Caco-2 (cell line): ENCODE measurements around the gene TSPAN9. TPM values are rescaled to one million over a fixed set of nuclear protein-coding genes. Genes with fewer than 3 reads are reported as not detected.

Experiments
- BruUV-seq: library from RNA; stranded (reverse); fragments of 400-500 nt; replicated peaks from 2 replicates; lab custom pipeline; 2021; lab: Mats Ljungman, UMichigan
- CTCF ChIA-PET: fragments of 300-600 bp; sonication (Branson Sonifier 250); formaldehyde crosslinking; loops from one replicate; lab custom pipeline; 2022; ENCODE audit warnings: antibody characterized with exemption; lab: Charles Lee
- POLR2A ChIA-PET: fragments of 300-600 bp; sonication (Branson Sonifier 250); formaldehyde crosslinking; loops from one replicate; lab custom pipeline; 2022; ENCODE audit warnings: antibody characterized with exemption; lab: Charles Lee
- DNase-seq, 2 experiments: peaks; one replicate each; pipeline versions ENCODE4 v3.0.0 to v3.0.0-alpha.2; 2020 to 2022
- H3K27me3 ChIP-seq: replicated peaks from 2 replicates; pipeline ENCODE4 v1.6.0; 2011; ENCODE audit warnings: low read length; ENCODE audit not compliant: control insufficient read depth, insufficient read depth
- H3K36me3 ChIP-seq: 2 replicates; pipeline ENCODE4 v1.5.1; 2011; ENCODE audit warnings: low read length; ENCODE audit not compliant: control insufficient read depth, insufficient read depth
- H3K4me1 ChIP-seq: fragments of 250-450 bp; sonication (Bioruptor Pico); 2 replicates; pipeline ENCODE4 v1.5.1; 2020; ENCODE audit warnings: mild to moderate bottlenecking
- H3K4me3 ChIP-seq: 2 replicates; pipeline ENCODE4 v1.5.1; 2011; ENCODE audit warnings: low read depth, mild to moderate bottlenecking, control low read depth, low read length
- H3K9me3 ChIP-seq: fragments of 250-450 bp; sonication (Bioruptor Pico); 2 replicates; pipeline ENCODE4 v1.5.1; 2020; ENCODE audit warnings: mild to moderate bottlenecking, moderate library complexity
- H3K27ac Mint-ChIP-seq: one replicate; pipeline ENCODE4 v1.8.0; 2022; ENCODE audit warnings: mixed read lengths; ENCODE audit not compliant: unreplicated experiment
- H3K27me3 Mint-ChIP-seq: one replicate; pipeline ENCODE4 v1.8.0; 2022; ENCODE audit warnings: mixed read lengths; ENCODE audit not compliant: insufficient read depth, unreplicated experiment
- H3K36me3 Mint-ChIP-seq: one replicate; pipeline ENCODE4 v1.8.0; 2022; ENCODE audit warnings: mild to moderate bottlenecking, mixed read lengths; ENCODE audit not compliant: insufficient read depth, unreplicated experiment
- H3K4me1 Mint-ChIP-seq: one replicate; pipeline ENCODE4 v1.8.0; 2022; ENCODE audit warnings: low read depth, mixed read lengths; ENCODE audit not compliant: unreplicated experiment
- H3K4me3 Mint-ChIP-seq: one replicate; pipeline ENCODE4 v1.8.0; 2022; ENCODE audit warnings: mild to moderate bottlenecking, moderate library complexity, mixed read lengths; ENCODE audit not compliant: unreplicated experiment
- H3K9me3 Mint-ChIP-seq: one replicate; pipeline ENCODE4 v1.8.0; 2022; ENCODE audit warnings: mixed read lengths; ENCODE audit not compliant: unreplicated experiment
- intact Hi-C: fragments of 100-400 bp; cut with micrococcal nuclease; formaldehyde crosslinking; loops from one replicate; pipeline ENCODE4 v1.10.0; 2022; ENCODE audit not compliant: unreplicated experiment
- total RNA-seq: library from RNA; stranded (reverse); gene quantifications from 2 replicates; pipeline ENCODE4 v1.2.3, GENCODE V29; 2022
- TF ChIP-seq, protein P1 (sequence below), 2 experiments: fragments of 200-600 bp in 1 of 2; IDR thresholded peaks; 1 replicate in 1 of 2; 2 replicates in 1 of 2; pipeline versions ENCODE4 v1.5.1 to v1.8.0; 2011 to 2022; ENCODE audit warnings: antibody characterized with exemption in 1 of 2, control low read depth in 1 of 2, inconsistent platforms in 1 of 2, low read depth in 1 of 2, low read length in 1 of 2, mild to moderate bottlenecking in 1 of 2, moderate library complexity in 1 of 2; ENCODE audit not compliant: insufficient read depth in 1 of 2, severe bottlenecking in 1 of 2, unreplicated experiment in 1 of 2

The TSPAN9 gene
- total RNA-seq, 1 experiment from 2014 or later = 49.1 TPM

- Mint-ChIP-seq H3K4me1 (no peaks in the 10 kb centered on the region), H3K27me3 (peaks cover 9% of the 10 kb centered on the region), H3K27ac (no peak overlapping the region), H3K36me3 (no peaks in the 10 kb centered on the region), H3K9me3 (no peaks in the 10 kb centered on the region), H3K4me3 (no peak overlapping the region)
- no peaks in the 10 kb centered on the region for H3K9me3 ChIP-seq
- intact Hi-C loops = no loop called here
- H3K4me1 ChIP-seq = no peaks in the 10 kb centered on the region
- TF ChIP-seq, protein P1, sequence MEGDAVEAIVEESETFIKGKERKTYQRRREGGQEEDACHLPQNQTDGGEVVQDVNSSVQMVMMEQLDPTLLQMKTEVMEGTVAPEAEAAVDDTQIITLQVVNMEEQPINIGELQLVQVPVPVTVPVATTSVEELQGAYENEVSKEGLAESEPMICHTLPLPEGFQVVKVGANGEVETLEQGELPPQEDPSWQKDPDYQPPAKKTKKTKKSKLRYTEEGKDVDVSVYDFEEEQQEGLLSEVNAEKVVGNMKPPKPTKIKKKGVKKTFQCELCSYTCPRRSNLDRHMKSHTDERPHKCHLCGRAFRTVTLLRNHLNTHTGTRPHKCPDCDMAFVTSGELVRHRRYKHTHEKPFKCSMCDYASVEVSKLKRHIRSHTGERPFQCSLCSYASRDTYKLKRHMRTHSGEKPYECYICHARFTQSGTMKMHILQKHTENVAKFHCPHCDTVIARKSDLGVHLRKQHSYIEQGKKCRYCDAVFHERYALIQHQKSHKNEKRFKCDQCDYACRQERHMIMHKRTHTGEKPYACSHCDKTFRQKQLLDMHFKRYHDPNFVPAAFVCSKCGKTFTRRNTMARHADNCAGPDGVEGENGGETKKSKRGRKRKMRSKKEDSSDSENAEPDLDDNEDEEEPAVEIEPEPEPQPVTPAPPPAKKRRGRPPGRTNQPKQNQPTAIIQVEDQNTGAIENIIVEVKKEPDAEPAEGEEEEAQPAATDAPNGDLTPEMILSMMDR (IDR thresholded peaks at IDR 0.05; ENCODE audit: insufficient read depth in 1 of 2, low read depth in 1 of 2, low read length in 1 of 2, severe bottlenecking in 1 of 2, unreplicated experiment in 1 of 2) = no peak
- H3K4me3 ChIP-seq = no peak overlapping the region
- no peaks in the 10 kb centered on the region; the same call in 1 of the 2 replicates for H3K27me3 ChIP-seq
- ChIA-PET CTCF (interaction anchor here (1.1 kb wide), 1 partner anchor 27 kb away, joined by 4 read pairs; no protein-coding TSS in a partner anchor), POLR2A (no interaction called here)
- no peaks in the 10 kb centered on the region for H3K36me3 ChIP-seq
- no TSS peak for BruUV-seq
- no peak for DNase-seq
Observed at GRCh38 chr12:3305464-3305863, 228.3 kb downstream of the TSPAN9 start.

DNA sequence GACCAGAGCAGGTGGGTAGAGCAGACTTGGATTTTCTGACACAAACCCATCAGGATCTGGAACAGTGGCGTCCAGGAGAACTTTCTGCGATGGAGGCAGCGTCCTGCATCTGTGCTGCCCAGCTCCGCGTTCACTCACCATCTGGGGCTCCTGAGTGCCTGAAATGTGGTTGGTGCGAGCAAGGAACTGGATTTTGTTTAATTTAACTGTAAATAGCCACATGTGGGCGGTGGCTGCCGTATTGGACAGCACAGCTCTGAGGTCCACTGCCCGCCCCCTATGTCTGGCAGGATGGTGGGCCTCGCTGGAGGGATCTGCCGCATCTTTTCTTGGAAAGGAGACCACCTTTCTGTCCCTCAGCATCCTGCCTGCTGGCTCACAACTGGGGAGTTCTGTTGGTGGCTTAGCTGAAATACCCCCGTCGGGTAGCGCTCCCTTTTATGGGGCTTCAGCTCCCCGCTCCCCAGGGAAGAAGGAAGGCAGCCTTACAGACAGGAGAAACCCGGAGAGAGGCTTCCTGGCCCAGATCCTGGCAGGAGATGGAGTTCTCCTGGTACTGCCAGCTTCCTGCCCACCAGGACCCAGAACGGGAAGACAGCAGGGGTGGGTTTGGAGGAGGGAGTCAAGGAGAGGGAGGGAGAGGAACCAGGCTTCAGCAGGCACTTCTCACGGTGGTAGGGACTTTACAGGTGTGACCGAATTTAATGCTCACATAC, 228.9 kb downstream of the TSPAN9 start:
- BruUV-seq = no TSS peak
- H3K27ac Mint-ChIP-seq = no peak overlapping the region
- intact Hi-C loops = no loop called here
- no peak for DNase-seq
- H3K27me3 ChIP-seq = no peaks in the 10 kb centered on the region; the same call in 1 of the 2 replicates
- H3K36me3 ChIP-seq = no peaks in the 10 kb centered on the region
- H3K4me1 Mint-ChIP-seq = no peaks in the 10 kb centered on the region
- H3K27me3 Mint-ChIP-seq = peaks cover 8% of the 10 kb centered on the region
- no peak overlapping the region for H3K4me3 ChIP-seq
- no peaks in the 10 kb centered on the region for H3K36me3 Mint-ChIP-seq
- H3K9me3 Mint-ChIP-seq = no peaks in the 10 kb centered on the region
- H3K9me3 ChIP-seq = no peaks in the 10 kb centered on the region
- no peak overlapping the region for H3K4me3 Mint-ChIP-seq
- CTCF ChIA-PET = interaction anchor here (0.7 to 1.1 kb wide), 2 partner anchors 27 to 158 kb away, joined by 4 read pairs; no protein-coding TSS in a partner anchor
- TF ChIP-seq, protein P1 (IDR thresholded peaks at IDR 0.05; ENCODE audit: insufficient read depth in 1 of 2, low read depth in 1 of 2, low read length in 1 of 2, severe bottlenecking in 1 of 2, unreplicated experiment in 1 of 2) = no peak
- H3K4me1 ChIP-seq = no peaks in the 10 kb centered on the region
- POLR2A ChIA-PET = no interaction called here

- H3K27me3 ChIP-seq = no peaks in the 10 kb centered on the region
- no peaks in the 10 kb centered on the region for H3K36me3 ChIP-seq
- BruUV-seq = no TSS peak
- intact Hi-C loops = no loop called here
- H3K36me3 Mint-ChIP-seq = no peaks in the 10 kb centered on the region
- H3K4me1 Mint-ChIP-seq = no peaks in the 10 kb centered on the region
- no peaks in the 10 kb centered on the region for H3K4me1 ChIP-seq
- no peak for DNase-seq
- no peaks in the 10 kb centered on the region for H3K9me3 Mint-ChIP-seq
- no peak overlapping the region for H3K27ac Mint-ChIP-seq
- CTCF ChIA-PET = no interaction called here
- H3K4me3 ChIP-seq = no peak overlapping the region
- TF ChIP-seq, protein P1 (IDR thresholded peaks at IDR 0.05; ENCODE audit: insufficient read depth in 1 of 2, low read depth in 1 of 2, low read length in 1 of 2, severe bottlenecking in 1 of 2, unreplicated experiment in 1 of 2) = no peak
- H3K27me3 Mint-ChIP-seq = peaks cover 8% of the 10 kb centered on the region
- POLR2A ChIA-PET = no interaction called here
- no peak overlapping the region for H3K4me3 Mint-ChIP-seq
- no peaks in the 10 kb centered on the region for H3K9me3 ChIP-seq
Observed at GRCh38 chr12:3307389-3307788, 230.2 kb downstream of the TSPAN9 start.
